ENCODE measurements around the gene HOXD4.

The HOXD4 gene

DNA sequence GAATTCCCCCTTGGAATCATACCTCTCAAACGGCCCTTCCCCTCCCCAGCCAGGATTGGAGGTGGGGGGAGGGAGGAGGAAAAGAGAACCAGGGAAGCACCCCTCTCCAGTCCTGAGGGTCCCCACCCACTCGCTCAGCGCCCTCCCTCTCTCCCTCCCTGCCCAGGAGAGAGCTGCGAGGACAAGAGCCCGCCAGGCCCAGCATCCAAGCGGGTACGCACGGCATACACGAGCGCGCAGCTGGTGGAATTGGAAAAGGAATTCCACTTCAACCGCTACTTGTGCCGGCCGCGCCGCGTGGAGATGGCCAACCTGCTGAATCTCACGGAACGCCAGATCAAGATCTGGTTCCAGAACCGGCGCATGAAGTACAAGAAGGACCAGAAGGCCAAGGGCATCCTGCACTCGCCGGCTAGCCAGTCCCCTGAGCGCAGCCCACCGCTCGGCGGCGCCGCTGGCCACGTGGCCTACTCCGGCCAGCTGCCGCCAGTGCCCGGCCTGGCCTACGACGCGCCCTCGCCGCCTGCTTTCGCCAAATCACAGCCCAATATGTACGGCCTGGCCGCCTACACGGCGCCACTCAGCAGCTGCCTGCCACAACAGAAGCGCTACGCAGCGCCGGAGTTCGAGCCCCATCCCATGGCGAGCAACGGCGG lies 20.1 kb downstream of the HOXD4 start:
- TF ChIP-seq CTCF (IDR thresholded peaks at IDR 0.05; ENCODE audit: extremely low read depth, insufficient read depth, missing control alignments): no peak
- in situ Hi-C loops (cut with MboI; ENCODE audit: low pct_unique_long_range_greater_than_20kb, low sequenced_read_pairs, unreplicated experiment): no loop called here
- DNase-seq (ENCODE audit: low spot score): no peak

DNA sequence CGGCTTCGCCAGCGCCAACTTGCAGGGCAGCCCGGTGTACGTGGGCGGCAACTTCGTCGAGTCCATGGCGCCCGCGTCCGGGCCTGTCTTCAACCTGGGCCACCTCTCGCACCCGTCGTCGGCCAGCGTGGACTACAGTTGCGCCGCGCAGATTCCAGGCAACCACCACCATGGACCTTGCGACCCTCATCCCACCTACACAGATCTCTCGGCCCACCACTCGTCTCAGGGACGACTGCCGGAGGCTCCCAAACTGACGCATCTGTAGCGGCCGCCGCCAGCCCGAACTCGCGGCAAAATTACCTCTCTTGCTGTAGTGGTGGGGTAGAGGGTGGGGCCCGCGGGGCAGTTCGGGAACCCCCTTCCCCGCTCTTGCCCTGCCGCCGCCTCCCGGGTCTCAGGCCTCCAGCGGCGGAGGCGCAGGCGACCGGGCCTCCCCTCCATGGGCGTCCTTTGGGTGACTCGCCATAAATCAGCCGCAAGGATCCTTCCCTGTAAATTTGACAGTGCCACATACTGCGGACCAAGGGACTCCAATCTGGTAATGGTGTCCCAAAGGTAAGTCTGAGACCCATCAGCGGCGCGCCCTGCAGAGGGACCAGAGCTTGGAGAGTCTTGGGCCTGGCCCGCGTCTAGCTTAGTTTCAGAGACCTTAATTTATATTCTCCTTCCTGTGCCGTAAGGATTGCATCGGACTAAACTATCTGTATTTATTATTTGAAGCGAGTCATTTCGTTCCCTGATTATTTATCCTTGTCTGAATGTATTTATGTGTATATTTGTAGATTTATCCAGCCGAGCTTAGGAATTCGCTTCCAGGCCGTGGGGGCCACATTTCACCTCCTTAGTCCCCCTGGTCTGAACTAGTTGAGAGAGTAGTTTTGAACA lies 20.9 kb downstream of the HOXD4 start:
- no peak for DNase-seq (ENCODE audit: low spot score)
- TF ChIP-seq CTCF (IDR thresholded peaks at IDR 0.05; ENCODE audit: extremely low read depth, insufficient read depth, missing control alignments): no peak
- in situ Hi-C loops (cut with MboI; ENCODE audit: low pct_unique_long_range_greater_than_20kb, low sequenced_read_pairs, unreplicated experiment): no loop called here

GRCh38 chr2:176172895-176173566 lies 21.7 kb downstream of the HOXD4 start:
- in situ Hi-C loops (cut with MboI; ENCODE audit: low pct_unique_long_range_greater_than_20kb, low sequenced_read_pairs, unreplicated experiment): no loop called here
- DNase-seq (ENCODE audit: low spot score): no peak
- TF ChIP-seq CTCF (IDR thresholded peaks at IDR 0.05; ENCODE audit: extremely low read depth, insufficient read depth, missing control alignments): no peak

GRCh38 chr2:176173567-176174381 lies 22.4 kb downstream of the HOXD4 start:
- no peak for TF ChIP-seq CTCF (IDR thresholded peaks at IDR 0.05; ENCODE audit: extremely low read depth, insufficient read depth, missing control alignments)
- in situ Hi-C loops (cut with MboI; ENCODE audit: low pct_unique_long_range_greater_than_20kb, low sequenced_read_pairs, unreplicated experiment): no loop called here
- DNase-seq (ENCODE audit: low spot score): no peak

- TF ChIP-seq CTCF (IDR thresholded peaks at IDR 0.05; ENCODE audit: extremely low read depth, insufficient read depth, missing control alignments): no peak
- in situ Hi-C loops (cut with MboI; ENCODE audit: low pct_unique_long_range_greater_than_20kb, low sequenced_read_pairs, unreplicated experiment): no loop called here
- DNase-seq (ENCODE audit: low spot score): no peak
These were observed 23.1 kb downstream of the HOXD4 start for GRCh38 chr2:176174382-176174823.
